Fibroblast of the aortic adventitia (primary cell): Measurements from ENCODE around the gene PMS2. TPM values are rescaled to one million over a fixed set of nuclear protein-coding genes. Genes with fewer than 3 reads are reported as not detected.
"Not testable (repeated sequence)": the region's sequence is repeated elsewhere in the genome, so short reads cannot be mapped to it uniquely, and the experiment has no call there.

Experiments used
- DNase-seq: peaks from one replicate; pipeline ENCODE4 v3.0.0-alpha.2; 2010; ENCODE audit warnings: low read depth
- H3K4me3 ChIP-seq: 2 replicates; pipeline ENCODE4 v1.5.1; 2011; ENCODE audit warnings: low read depth, mild to moderate bottlenecking, control low read depth, low read length, moderate library complexity
- small RNA-seq: library from RNA; depleted of rRNA; stranded (forward); fragments of <200 nt; gene quantifications from one replicate; pipeline ENCODE3, GENCODE V24; 2012
- total RNA-seq: library from RNA; depleted of rRNA; stranded (reverse); fragments of >200 nt; gene quantifications from 2 replicates; pipeline ENCODE4 v1.2.3, GENCODE V29; 2012; ENCODE audit warnings: low replicate concordance

PMS2 gene
- total RNA-seq, 1 donor, result 21.6 TPM

DNA sequence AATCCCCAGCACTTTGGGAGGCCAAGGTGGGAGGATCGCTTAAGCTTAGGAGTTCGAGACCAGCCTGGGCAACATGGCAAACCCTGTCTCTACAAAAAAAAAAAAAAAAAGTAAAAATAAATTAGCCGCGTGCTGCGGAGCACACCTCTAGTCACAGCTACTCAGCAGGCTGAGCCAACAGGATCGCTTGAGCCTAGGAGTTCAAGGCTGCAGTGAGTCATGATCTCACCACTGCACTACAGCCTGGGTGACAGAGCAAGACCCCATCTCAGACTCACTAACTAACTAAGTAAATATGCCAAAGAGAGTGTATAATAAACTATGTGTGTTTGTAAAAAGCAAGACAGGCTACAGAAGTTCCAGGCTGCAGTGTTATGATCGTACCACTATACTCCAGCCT lies 45.0 kb downstream of the PMS2 start:
- not testable (repeated sequence) for DNase-seq, H3K4me3 ChIP-seq

DNA sequence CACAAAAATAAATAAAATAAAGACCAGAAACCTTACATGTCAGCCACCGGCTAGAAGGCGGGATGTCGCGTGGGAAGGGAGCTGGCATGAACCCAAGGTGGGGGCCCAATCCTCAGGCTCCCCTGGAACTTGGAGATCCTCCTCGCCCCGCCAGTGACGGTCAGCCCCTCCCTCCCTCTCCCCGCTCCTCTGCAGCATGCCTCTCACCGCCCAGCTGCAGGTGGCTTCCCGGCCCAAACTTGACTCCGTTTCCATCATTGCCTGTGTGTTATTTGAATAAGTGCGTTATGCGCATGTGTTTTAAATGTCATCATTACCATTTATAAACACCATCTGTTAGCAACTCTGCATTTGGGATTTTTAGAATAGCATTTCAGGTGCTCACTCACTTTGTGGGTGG lies 45.6 kb downstream of the PMS2 start:
- not testable (repeated sequence) for H3K4me3 ChIP-seq

DNA sequence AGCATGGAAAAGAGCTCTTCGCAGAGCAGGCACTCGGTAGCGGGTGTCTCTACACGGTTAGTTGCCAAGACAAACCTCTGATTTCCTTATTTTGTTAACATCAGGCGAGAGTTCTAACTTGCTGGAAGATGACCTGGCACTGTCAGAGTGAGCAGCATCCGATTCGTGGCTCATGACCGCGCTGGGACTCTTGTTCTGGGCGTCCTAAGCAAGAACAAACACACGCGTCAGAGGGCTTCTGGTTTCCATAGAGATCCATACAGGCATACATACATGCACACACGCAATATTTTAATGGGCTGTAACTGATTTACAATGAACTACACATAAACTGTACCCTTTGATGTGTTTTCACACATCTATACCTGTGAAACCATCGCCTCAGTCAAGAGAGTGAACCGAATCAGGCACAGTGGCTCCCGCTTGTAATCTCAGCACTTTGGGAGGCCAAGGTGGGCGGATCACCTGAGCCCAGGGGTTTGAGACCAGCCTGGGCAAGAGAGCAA lies 73.9 kb downstream of the PMS2 start:
- not testable (repeated sequence) for H3K4me3 ChIP-seq, DNase-seq

More for the DNA sequence above, 45.6 kb downstream of the PMS2 start:
- not testable (repeated sequence) for DNase-seq

- H3K4me3 ChIP-seq, result not testable (repeated sequence)
- peak; percentile 28 for DNase-seq
These were observed 76.8 kb downstream of the PMS2 start for GRCh38 chr7:5931905-5932644.

DNA sequence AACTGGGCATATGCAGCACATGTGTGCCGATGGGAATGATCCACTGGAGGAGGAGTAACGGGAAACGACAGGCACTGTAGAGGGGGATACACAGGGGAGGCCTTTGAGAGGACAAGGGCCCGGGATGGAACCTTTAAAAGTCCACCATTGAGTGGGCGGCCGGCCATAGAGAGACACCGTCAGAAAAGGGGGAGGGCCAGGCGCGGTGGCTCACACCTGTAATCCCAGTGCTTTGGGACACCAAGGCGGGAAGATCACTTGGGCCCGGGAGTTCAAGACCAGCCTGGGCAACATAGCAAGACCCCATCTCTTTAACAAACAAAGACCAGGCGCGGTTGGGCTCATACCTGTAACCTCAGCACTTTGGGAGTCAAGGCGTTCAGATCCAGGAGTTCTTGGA lies 77.6 kb downstream of the PMS2 start:
- not testable (repeated sequence) for H3K4me3 ChIP-seq, DNase-seq

DNA sequence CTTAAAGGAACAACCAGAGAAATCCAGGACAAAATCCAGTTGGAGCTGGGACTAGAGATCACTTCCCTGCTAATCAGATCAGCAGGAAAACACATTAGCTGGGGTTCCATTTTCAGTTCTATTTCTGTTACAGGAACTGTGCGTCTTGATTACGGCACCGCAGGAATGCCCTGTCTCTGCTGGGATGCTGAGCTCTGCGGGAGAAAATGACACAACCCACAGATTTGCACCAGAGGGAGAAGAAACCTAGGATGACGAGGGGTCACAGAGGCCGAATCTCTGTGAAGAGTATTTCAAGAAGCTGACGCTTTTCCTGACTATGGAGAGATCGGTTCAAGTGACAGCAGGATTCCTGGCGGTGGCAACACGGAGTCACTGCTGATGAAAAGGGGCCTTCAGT lies 78.6 kb downstream of the PMS2 start:
- H3K4me3 ChIP-seq, DNase-seq: not testable (repeated sequence)

- DNase-seq, H3K4me3 ChIP-seq: not testable (repeated sequence)
These were observed 82.5 kb downstream of the PMS2 start for GRCh38 chr7:5926263-5926870.

DNA sequence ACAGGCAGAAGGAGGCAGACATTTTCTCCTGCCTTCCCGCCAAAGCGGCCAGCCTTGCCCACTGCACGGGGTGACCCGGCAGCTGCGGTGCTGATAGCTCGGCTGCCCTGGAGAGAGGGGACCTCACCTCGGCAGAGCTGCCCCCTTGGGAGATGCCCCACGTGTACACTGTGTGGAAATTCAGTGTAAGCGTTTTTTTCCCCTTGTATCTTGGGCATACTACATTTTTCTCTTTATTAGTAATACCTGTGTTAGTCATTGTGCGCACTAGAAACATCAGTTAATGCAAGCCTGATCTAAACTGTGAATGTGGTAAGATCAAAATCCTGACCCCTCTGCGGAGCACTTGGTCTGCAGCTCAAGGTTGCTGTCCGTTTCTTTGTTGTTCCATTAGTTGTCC lies 84.2 kb downstream of the PMS2 start:
- not testable (repeated sequence) for DNase-seq, H3K4me3 ChIP-seq

GRCh38 chr7:5924180-5924579 lies 84.7 kb downstream of the PMS2 start:
- not testable (repeated sequence) for H3K4me3 ChIP-seq, DNase-seq

Small RNA genes lying within 50 kb of the gene (small RNA-seq; reads per million reads assigned to genes)
- gene RF00019 (not detected), gene RNU6-218P (not detected), gene SNORA80D (23.6 reads per million, percentile 96 among the genes with 10 or more reads in this experiment)

Other genes with a start within 250 kb of the PMS2 start
- gene RNF216, start 227.4 kb downstream of the PMS2 start, total RNA-seq, result 40.4 and 69.4 TPM in 2 replicates
- not detected in 2 replicates for gene OCM, start 128.3 kb downstream of the PMS2 start, total RNA-seq
- 24.3 and 67.5 TPM in 2 replicates for gene CCZ1, start 110.3 kb downstream of the PMS2 start, total RNA-seq
- gene RSPH10B, start 38.4 kb downstream of the PMS2 start, total RNA-seq, result 0.63 TPM in 1 of 2 replicates, not detected in the other
- gene AIMP2, start 223 bp upstream of the PMS2 start, total RNA-seq, result 61.9 and 79.7 TPM in 2 replicates
- gene ANKRD61, start 22.3 kb upstream of the PMS2 start, total RNA-seq, result not detected in 2 replicates
- 71.2 and 126 TPM in 2 replicates for gene EIF2AK1, start 50.1 kb upstream of the PMS2 start, total RNA-seq
- gene USP42, start 95.9 kb upstream of the PMS2 start, total RNA-seq, result 5.0 and 7.1 TPM in 2 replicates